Fibroblast of skin of scalp (primary cell): Measurements from ENCODE around the gene FAM236B. TPM values are rescaled to one million over a fixed set of nuclear protein-coding genes. Genes with fewer than 3 reads are reported as not detected.
"Not testable (repeated sequence)": the region's sequence is repeated elsewhere in the genome, so short reads cannot be mapped to it uniquely, and the experiment has no call there.

Experiments
- DNase-seq: peaks from one replicate; pipeline ENCODE4 v3.0.0-alpha.2; 2013
- polyA plus RNA-seq, 2 experiments: library from polyadenylated mRNA; unstranded; fragments of 120-200 nt; gene quantifications; one replicate each; pipeline ENCODE4 v1.2.1, GENCODE V29; 2013; ENCODE audit not compliant: insufficient read length in 2 of 2

The FAM236B gene
- not detected for polyA plus RNA-seq (2013, experiment 1 of 2; ENCODE audit: insufficient read length)
- polyA plus RNA-seq (2013, experiment 2 of 2; ENCODE audit: insufficient read length) = not detected

- DNase-seq = not testable (repeated sequence)
Measured at GRCh38 chrX:72782560-72782959, at the start of gene FAM236B. Gene FAM236B, minus strand, starts transcription at chrX:72782660. Its CDS starts 100 bp downstream, at chrX:72782560.

GRCh38 chrX:72830701-72831100, 48.2 kb upstream of the FAM236B start:
- DNase-seq = not testable (repeated sequence)

GRCh38 chrX:72808110-72808509, 25.6 kb upstream of the FAM236B start, which contains the start of gene FAM236D:
Gene FAM236D, minus strand, starts transcription at chrX:72808210. Its CDS starts 100 bp downstream, at chrX:72808110.
- DNase-seq = not testable (repeated sequence)

- not testable (repeated sequence) for DNase-seq
Measured at GRCh38 chrX:72790390-72790789, 7.9 kb upstream of the FAM236B start.

DNA sequence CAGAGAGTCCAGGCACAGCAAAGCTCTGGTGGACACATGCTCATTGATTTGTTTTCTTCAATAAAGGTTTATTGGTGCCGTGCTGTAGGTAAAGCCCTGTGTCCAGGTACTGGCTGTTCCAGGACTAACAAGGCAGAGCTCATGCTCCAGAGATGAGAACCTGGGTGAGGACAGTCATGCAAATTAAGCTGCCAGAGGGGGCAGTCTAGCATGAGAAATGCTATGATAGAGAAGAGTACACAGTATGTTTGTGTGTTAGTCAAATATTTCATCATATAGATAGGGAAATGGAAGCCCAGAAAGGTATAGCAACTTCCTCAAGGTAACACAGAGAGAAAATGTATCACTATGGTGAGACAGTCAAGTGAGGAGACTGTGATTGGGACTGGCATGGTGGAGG, 5.7 kb upstream of the FAM236B start:
- DNase-seq = not testable (repeated sequence)

DNA sequence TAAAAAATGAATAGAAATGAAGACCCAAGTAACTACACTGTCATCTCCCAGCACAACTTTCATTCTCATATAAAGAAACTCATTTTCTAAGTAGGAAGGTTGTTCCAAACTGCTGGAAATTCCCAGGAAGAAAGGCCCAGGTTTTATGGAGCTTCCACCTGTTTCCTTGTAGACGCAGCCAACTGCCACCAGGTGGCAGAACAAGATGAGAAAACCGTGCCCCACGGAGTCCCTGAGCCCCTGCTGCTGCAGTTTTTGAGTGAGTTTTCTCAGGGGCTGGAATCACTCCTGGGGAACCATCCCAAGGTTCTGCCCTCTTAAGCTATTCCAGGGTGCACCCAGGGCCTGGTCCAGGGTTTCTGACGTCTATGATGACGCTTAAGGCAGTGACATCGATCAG, 1.5 kb upstream of the FAM236B start:
- not testable (repeated sequence) for DNase-seq

- not testable (repeated sequence) for DNase-seq
Measured at GRCh38 chrX:72783365-72783936, 991 bp upstream of the FAM236B start.

GRCh38 chrX:72778146-72778545, 4.3 kb downstream of the FAM236B start:
- DNase-seq = not testable (repeated sequence)

DNA sequence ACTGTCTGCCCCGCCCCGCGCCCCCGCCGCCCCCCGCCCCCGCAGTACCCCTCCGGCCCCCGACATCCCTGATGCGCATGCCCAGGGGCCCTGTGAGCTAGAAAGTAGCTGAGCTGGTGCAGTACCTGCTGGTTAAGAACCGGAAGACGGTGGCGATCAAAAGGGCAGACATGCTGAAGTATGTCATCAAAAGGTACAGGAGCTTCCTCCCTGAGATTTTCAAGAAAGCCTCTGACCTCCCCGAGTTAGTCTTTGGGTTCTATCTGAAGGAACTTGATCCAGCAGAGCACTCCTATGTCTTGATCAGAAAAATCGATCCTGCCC, 5.0 kb downstream of the FAM236B start:
- not testable (repeated sequence) for DNase-seq

- DNase-seq = not testable (repeated sequence)
Measured at GRCh38 chrX:72776653-72777466, 5.6 kb downstream of the FAM236B start, which contains the start of gene DMRTC1B. Gene DMRTC1B, plus strand, starts transcription at chrX:72776890. Its CDS starts 68,246 bp downstream, at chrX:72845136.

DNA sequence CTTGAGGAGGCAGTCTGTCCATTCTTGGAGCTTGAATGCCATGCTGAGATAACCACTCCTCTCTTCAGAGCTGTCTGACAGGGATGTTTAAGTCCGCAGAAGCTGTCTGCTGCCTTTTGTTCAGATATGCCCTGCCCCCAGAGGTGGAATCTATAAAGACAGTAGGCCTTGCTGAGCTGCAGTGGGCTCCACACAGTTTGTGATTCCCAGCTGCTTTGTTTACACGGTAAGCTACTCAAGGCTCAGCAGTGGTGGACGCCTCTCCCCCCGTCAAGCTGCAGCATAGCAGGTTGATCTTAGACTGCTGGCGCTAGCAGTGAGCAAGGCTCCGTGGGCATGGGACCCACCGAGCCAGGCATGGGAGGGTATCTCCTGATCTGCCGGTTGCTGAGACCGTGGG, 22.0 kb downstream of the FAM236B start:
- DNase-seq = not testable (repeated sequence)

GRCh38 chrX:72748545-72748944, 33.9 kb downstream of the FAM236B start:
- not testable (repeated sequence) for DNase-seq

DNA sequence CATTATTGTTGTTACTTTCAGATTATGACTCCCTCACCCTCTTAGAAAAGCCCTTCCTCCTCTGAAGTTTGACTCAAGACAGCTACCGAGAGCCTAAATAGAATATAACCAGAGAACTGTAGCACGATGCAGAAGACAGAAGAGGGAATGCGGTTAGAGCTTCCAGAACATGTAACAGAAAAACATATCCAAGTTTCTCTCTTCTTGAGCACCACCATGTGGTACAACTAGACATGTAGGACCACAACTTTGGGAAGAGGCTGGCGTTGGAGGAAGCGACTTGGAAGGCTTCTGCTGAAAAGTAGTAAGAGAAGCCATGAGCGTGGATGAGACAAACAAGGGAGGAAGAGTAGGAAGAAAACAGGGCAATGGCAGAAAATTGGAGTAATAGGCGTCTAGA, 36.9 kb downstream of the FAM236B start:
- not testable (repeated sequence) for DNase-seq

- DNase-seq = peak; percentile 67
Measured at GRCh38 chrX:72735561-72735960, 46.9 kb downstream of the FAM236B start.

- DNase-seq = not testable (repeated sequence)
Measured at GRCh38 chrX:72733636-72734035, 48.8 kb downstream of the FAM236B start.
